Parathyroid adenoma (tissue), 2 donors: ENCODE data around the gene KRR1.
"Not testable (repeated sequence)": the region's sequence is repeated elsewhere in the genome, so short reads cannot be mapped to it uniquely, and the experiment has no call there.

Experiments
- H2AFZ ChIP-seq: fragments of 300-600 bp; sonication (generic); one replicate; pipeline ENCODE4 v1.7.0; 2017; ENCODE audit warnings: antibody characterized with exemption, mild to moderate bottlenecking
- H3K27ac ChIP-seq: fragments of 300-600 bp; sonication (generic); one replicate; pipeline ENCODE4 v1.7.0; 2017
- H3K27me3 ChIP-seq: fragments of 300-600 bp; sonication (generic); one replicate; pipeline ENCODE4 v1.7.0; 2017; ENCODE audit warnings: low read length; ENCODE audit not compliant: control insufficient read depth, insufficient read depth
- H3K36me3 ChIP-seq: fragments of 300-600 bp; sonication (generic); one replicate; pipeline ENCODE4 v1.7.0; 2017; ENCODE audit warnings: low read length; ENCODE audit not compliant: control insufficient read depth, insufficient read depth
- H3K4me1 ChIP-seq: fragments of 300-600 bp; sonication (generic); one replicate; pipeline ENCODE4 v1.7.0; 2017; ENCODE audit warnings: control low read depth
- H3K4me2 ChIP-seq: fragments of 300-600 bp; sonication (generic); one replicate; pipeline ENCODE4 v1.7.0; 2017; ENCODE audit warnings: low read length
- H3K4me3 ChIP-seq: fragments of 300-600 bp; sonication (generic); one replicate; pipeline ENCODE4 v1.7.0; 2017; ENCODE audit warnings: low read depth, low read length
- H3K79me2 ChIP-seq: fragments of 300-600 bp; sonication (generic); one replicate; pipeline ENCODE4 v1.7.0; 2017; ENCODE audit warnings: control low read depth
- H3K9ac ChIP-seq: fragments of 300-600 bp; sonication (generic); one replicate; pipeline ENCODE4 v1.7.0; 2017; ENCODE audit warnings: mild to moderate bottlenecking
- H3K9me3 ChIP-seq: fragments of 300-600 bp; sonication (generic); one replicate; pipeline ENCODE4 v1.7.0; 2017; ENCODE audit warnings: low read length; ENCODE audit not compliant: control insufficient read depth
- TF ChIP-seq, protein P1 (sequence below): fragments of 300-600 bp; sonication (generic); IDR thresholded peaks from one replicate; pipeline ENCODE4 v1.7.0; 2017; ENCODE audit warnings: antibody characterized with exemption, mild to moderate bottlenecking
- donor health status: primary hyperparathyroidism.

KRR1 gene

DNA sequence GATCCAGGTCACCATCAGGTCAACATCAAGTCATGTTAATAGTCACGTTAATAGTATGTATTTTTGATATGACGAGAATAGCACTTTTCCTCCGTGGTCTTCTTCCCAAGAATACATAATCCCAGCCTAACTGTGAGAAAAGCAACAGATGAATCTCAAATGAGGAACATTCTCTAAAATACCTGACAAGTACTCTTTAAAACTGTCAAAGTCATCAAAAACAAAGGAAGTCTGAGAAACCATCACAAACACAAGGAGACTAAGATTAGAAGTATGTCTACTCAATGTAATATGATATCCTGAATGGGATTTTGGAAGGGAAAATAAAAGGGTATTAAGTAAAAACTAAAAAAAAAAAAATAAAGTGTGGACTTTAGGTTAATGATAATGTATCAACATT is 67.7 kb downstream of the KRR1 start:
- Histone ChIP-seq H3K4me2 (no peak overlapping the region), H2AFZ (no peak overlapping the region), H3K4me3 (no peak overlapping the region), H3K27ac (no peak overlapping the region), H3K9me3 (no peaks in the 10 kb centered on the region), H3K27me3 (no peaks in the 10 kb centered on the region), H3K4me1 (no peaks in the 10 kb centered on the region), H3K36me3 (no peaks in the 10 kb centered on the region), H3K9ac (no peak overlapping the region), H3K79me2 (no peaks in the 10 kb centered on the region)
- TF ChIP-seq, protein P1, sequence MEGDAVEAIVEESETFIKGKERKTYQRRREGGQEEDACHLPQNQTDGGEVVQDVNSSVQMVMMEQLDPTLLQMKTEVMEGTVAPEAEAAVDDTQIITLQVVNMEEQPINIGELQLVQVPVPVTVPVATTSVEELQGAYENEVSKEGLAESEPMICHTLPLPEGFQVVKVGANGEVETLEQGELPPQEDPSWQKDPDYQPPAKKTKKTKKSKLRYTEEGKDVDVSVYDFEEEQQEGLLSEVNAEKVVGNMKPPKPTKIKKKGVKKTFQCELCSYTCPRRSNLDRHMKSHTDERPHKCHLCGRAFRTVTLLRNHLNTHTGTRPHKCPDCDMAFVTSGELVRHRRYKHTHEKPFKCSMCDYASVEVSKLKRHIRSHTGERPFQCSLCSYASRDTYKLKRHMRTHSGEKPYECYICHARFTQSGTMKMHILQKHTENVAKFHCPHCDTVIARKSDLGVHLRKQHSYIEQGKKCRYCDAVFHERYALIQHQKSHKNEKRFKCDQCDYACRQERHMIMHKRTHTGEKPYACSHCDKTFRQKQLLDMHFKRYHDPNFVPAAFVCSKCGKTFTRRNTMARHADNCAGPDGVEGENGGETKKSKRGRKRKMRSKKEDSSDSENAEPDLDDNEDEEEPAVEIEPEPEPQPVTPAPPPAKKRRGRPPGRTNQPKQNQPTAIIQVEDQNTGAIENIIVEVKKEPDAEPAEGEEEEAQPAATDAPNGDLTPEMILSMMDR = no peak

DNA sequence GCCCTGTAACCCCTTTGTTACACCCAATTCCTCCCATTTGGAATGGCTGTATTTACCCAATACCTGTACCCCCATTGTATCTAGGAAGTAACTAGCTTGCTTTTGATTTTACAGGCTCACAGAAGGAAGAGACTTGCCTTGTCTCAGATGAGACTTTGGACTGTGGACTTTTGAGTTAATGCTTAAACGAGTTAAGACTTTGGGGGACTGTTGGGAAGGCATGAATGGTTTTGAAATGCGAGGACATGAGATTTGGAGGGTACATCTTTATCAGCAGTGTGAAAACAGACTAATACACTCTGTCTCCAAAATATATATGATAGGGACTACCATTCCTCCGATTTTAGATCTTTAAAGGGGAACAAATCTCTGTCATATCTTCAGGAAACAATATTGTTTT is 69.0 kb downstream of the KRR1 start:
- H3K79me2 ChIP-seq, H3K27me3 ChIP-seq, H3K4me3 ChIP-seq, H3K4me2 ChIP-seq, H3K9ac ChIP-seq, H3K36me3 ChIP-seq, H3K27ac ChIP-seq, H3K4me1 ChIP-seq, H2AFZ ChIP-seq, H3K9me3 ChIP-seq: not testable (repeated sequence)

DNA sequence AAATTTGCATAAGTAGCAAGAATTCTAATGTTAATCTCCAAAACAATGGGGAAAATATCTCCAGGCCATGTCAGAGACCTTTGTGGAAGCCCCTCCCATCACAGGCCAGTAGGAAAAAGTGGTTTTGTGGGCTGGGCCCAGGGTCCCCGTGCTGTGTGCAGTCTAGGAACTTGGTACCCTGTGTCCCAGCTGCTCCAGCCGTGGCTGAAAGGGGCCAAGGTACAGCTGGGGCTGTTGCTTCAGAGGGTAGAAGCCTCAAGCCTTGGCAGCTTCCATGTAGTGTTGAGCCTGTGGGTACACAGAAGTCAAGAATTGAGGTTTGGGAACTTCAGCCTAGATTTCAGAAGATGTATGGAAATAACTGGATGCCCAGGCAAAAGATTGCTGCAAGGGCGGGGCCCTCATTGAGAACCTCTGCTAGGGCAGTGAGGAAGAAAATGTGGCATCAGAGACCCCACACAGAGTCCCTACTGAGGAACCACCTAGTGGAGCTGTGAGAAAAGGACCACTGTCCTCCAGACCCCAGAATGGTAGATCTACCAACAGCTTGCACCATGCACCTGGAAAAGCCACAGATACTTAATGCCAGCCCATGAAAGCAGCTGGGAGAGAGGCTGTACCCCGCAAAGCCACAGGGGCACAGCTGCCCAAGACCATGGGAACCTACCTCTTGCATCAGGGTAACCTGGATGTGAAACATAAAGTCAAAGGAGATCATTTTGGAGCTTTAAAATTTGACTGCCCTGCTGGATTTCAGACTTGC is 69.5 kb downstream of the KRR1 start:
- H3K36me3 ChIP-seq, H3K4me2 ChIP-seq, H3K4me1 ChIP-seq, H3K27me3 ChIP-seq, H3K27ac ChIP-seq, H2AFZ ChIP-seq, H3K9ac ChIP-seq, H3K4me3 ChIP-seq, H3K9me3 ChIP-seq, H3K79me2 ChIP-seq: not testable (repeated sequence)
